ENCODE data around the gene HOXB5. TPM values are rescaled to one million over a fixed set of nuclear protein-coding genes. Genes with fewer than 3 reads are reported as not detected.

Gene HOXB5
- total RNA-seq, 1 experiment from 2014 or later = not detected

GRCh38 chr17:48563867-48564187 is 29.8 kb downstream of the HOXB5 start:
- peaks cover 3 to 13% of the 10 kb centered on the region in 2 experiments; a peak in 3 of 4 replicates for H3K4me1 Mint-ChIP-seq
- no peak overlapping the region for H2AFZ ChIP-seq (ENCODE audit: low read length)
- H3K18ac ChIP-seq (ENCODE audit: insufficient read length, low read depth, low read length) = no peak overlapping the region
- no peak overlapping the region for H3K27ac Mint-ChIP-seq
- no peak overlapping the region for H2AK5ac ChIP-seq (ENCODE audit: insufficient read length, low read length)
- H3K4me3 Mint-ChIP-seq = peak overlapping the region in 1 of 2 experiments; percentile 47; a peak in 2 of 5 replicates
- H4K91ac ChIP-seq (ENCODE audit: insufficient read length, low read depth, low read length) = no peak overlapping the region
- H2BK20ac ChIP-seq (ENCODE audit: low read depth, low read length, poor library complexity, severe bottlenecking) = no peak overlapping the region
- DNase-seq = no peak
- H2BK15ac ChIP-seq (ENCODE audit: low read depth, low read length) = no peak overlapping the region
- H4K8ac ChIP-seq (replicated peaks; ENCODE audit: insufficient read length, low read depth, low read length) = no peak overlapping the region
- H2BK12ac ChIP-seq (ENCODE audit: insufficient read length, low read depth, low read length) = no peak overlapping the region
- WGBS (ENCODE audit: extremely low coverage, insufficient read length, low lambda C conversion rate) = no CpG with 5 or more reads among the region's 10 CpGs
- no peaks in the 10 kb centered on the region for H3K9me3 ChIP-seq (ENCODE audit: control insufficient read depth, low read depth, low read length)
- H2BK5ac ChIP-seq (ENCODE audit: insufficient read length, low read length) = no peak overlapping the region
- no peaks in the 10 kb centered on the region for H3K23me2 ChIP-seq (ENCODE audit: insufficient read length, low read depth, low read length, poor library complexity, severe bottlenecking)
- H3K79me2 ChIP-seq (ENCODE audit: insufficient read depth, low read length) = no peaks in the 10 kb centered on the region
- no peak overlapping the region for H3K9ac ChIP-seq (ENCODE audit: extremely low read depth, insufficient read length, low read length)
- H3K23ac ChIP-seq (ENCODE audit: insufficient read length, low read depth, low read length) = no peak overlapping the region
- H3K27me3 Mint-ChIP-seq (ENCODE audit: low read depth) = peaks cover 52% of the 10 kb centered on the region
- H3K4ac ChIP-seq (ENCODE audit: low read depth, low read length) = no peak overlapping the region
- H3K27me3 ChIP-seq (ENCODE audit: insufficient read depth, low read length) = peaks cover 99% of the 10 kb centered on the region
- peaks cover 2% of the 10 kb centered on the region; the same call in 1 of the 2 replicates for H3K4me1 ChIP-seq (ENCODE audit: insufficient read depth, low read length)
- TF ChIP-seq, protein P1, sequence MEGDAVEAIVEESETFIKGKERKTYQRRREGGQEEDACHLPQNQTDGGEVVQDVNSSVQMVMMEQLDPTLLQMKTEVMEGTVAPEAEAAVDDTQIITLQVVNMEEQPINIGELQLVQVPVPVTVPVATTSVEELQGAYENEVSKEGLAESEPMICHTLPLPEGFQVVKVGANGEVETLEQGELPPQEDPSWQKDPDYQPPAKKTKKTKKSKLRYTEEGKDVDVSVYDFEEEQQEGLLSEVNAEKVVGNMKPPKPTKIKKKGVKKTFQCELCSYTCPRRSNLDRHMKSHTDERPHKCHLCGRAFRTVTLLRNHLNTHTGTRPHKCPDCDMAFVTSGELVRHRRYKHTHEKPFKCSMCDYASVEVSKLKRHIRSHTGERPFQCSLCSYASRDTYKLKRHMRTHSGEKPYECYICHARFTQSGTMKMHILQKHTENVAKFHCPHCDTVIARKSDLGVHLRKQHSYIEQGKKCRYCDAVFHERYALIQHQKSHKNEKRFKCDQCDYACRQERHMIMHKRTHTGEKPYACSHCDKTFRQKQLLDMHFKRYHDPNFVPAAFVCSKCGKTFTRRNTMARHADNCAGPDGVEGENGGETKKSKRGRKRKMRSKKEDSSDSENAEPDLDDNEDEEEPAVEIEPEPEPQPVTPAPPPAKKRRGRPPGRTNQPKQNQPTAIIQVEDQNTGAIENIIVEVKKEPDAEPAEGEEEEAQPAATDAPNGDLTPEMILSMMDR (conservative IDR thresholded peaks at IDR 0.05) = no peak
- H4K20me1 ChIP-seq (ENCODE audit: control insufficient read depth, insufficient read depth, insufficient read length) = peaks cover 2% of the 10 kb centered on the region
- H3K27ac ChIP-seq (ENCODE audit: insufficient read length, low read depth, low read length) = no peak overlapping the region
- H2BK120ac ChIP-seq (ENCODE audit: low read depth, low read length, poor library complexity, severe bottlenecking) = no peak overlapping the region
- H3K4me2 ChIP-seq (ENCODE audit: insufficient read depth, insufficient read length, low read length) = no peak overlapping the region
- no peak overlapping the region for H3K56ac ChIP-seq (ENCODE audit: insufficient read length, low read depth, low read length)
- no peaks in the 10 kb centered on the region for H3K79me1 ChIP-seq (ENCODE audit: insufficient read depth, low read depth, low read length, poor library complexity, severe bottlenecking)
- no peak overlapping the region for H4K5ac ChIP-seq (ENCODE audit: insufficient read length, low read depth, low read length)
- no peak overlapping the region for H3T11ph ChIP-seq (ENCODE audit: low read length)
- no peak overlapping the region for H3K14ac ChIP-seq (ENCODE audit: insufficient read depth, low read length)
- peaks cover 0 to 7% of the 10 kb centered on the region in 2 experiments; a peak in 2 of 5 replicates for H3K9me3 Mint-ChIP-seq
- no peaks in the 10 kb centered on the region; a peak in 1 of 7 replicates for H3K36me3 Mint-ChIP-seq (ENCODE audit: insufficient read depth in 1 of 3, low read depth in 3 of 3)
